Islet precursor cell (in vitro differentiated cells): ENCODE measurements around the gene FAM171A2.
"Not testable (repeated sequence)": the region's sequence is repeated elsewhere in the genome, so short reads cannot be mapped to it uniquely, and the experiment has no call there.

Source experiments
- DNase-seq: peaks from one replicate; pipeline ENCODE4 v3.0.0-alpha.2; 2018

Gene FAM171A2

DNA sequence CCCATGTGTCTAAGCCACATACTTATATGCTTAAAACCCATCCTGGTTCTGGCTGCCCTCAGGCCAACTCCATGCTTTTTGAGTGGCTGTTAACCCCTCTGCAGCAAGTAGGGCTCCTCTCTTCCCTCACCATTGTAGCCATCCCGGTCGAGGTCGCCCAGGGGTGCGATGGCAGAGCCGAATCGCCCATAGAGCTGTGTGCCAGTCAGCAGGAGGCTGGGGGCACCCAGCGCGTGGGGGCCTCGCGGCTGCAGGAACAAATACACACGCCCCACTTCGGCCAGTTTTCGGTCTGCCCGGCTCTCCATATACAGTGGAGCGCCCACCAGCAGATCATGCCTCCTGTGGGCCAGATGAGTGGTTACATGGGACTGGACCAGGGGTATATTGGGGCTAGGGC is 19.7 kb upstream of the FAM171A2 start:
- no peak for DNase-seq

DNA sequence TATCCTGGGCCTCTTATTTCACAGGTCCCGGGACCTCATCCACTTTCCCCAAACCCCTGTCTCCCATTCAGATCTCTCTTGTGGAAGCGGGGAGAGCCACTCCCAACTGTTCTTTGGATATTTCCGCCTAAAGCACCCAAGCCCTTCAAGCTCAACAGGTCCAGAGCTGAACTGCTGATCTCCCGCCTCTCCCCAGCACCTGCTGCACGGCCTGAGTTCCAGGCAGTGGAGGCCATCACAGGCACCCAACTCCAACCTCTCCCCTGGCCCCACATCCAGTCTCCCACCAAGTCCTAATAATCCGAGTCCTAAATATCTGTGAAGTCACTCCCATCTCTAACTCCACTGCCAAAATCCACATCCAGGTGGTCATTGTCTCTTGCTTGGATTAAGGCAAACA is 19.3 kb upstream of the FAM171A2 start:
- no peak for DNase-seq

GRCh38 chr17:44381810-44382305 is 18.2 kb upstream of the FAM171A2 start:
- no peak for DNase-seq

DNA sequence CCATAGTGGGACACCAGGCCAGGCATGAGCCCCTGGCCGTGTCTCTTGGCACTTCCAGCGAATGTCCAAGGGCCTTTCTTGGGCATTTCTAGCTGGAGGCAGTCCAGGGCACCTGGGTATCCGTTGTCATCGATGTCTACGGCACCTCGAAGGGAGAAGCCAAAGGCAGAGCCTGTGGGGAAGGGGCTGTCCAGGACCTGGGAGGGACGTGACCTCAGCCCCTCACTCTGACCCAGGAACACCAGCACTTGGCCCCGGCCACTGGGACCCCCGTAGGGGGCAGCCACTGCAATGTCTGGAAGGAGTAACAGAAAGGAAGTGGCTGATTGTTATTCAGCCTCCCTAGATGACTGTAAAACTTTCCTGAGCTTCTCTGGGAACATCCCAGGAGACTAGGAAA is 17.1 kb upstream of the FAM171A2 start:
- no peak for DNase-seq

- DNase-seq: no peak
These were observed 16.2 kb upstream of the FAM171A2 start for GRCh38 chr17:44379887-44380286.

- DNase-seq: no peak
These were observed 14.6 kb upstream of the FAM171A2 start for GRCh38 chr17:44378171-44378705.

GRCh38 chr17:44376779-44377178 is 13.1 kb upstream of the FAM171A2 start:
- DNase-seq: no peak

DNA sequence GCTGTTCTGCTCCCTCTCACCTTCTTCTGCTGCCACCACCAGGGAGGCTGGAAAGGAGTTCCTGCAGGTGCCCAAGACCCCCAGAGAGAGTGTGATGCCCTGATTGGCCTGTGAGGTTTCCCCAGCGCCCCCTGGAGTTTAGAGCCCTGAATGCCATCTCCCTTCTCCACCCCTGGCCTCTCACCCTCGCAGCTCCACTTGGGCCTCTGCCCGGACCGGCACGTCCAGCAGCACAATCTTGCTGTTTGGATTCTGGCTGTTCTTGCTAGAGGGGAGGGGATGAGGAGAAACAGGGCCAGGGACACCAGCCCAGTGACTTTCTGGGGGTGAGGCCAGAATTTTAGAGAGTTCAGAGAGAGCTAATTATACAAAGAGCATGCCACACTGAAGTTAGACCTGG is 12.5 kb upstream of the FAM171A2 start:
- DNase-seq: peak; percentile 79

DNA sequence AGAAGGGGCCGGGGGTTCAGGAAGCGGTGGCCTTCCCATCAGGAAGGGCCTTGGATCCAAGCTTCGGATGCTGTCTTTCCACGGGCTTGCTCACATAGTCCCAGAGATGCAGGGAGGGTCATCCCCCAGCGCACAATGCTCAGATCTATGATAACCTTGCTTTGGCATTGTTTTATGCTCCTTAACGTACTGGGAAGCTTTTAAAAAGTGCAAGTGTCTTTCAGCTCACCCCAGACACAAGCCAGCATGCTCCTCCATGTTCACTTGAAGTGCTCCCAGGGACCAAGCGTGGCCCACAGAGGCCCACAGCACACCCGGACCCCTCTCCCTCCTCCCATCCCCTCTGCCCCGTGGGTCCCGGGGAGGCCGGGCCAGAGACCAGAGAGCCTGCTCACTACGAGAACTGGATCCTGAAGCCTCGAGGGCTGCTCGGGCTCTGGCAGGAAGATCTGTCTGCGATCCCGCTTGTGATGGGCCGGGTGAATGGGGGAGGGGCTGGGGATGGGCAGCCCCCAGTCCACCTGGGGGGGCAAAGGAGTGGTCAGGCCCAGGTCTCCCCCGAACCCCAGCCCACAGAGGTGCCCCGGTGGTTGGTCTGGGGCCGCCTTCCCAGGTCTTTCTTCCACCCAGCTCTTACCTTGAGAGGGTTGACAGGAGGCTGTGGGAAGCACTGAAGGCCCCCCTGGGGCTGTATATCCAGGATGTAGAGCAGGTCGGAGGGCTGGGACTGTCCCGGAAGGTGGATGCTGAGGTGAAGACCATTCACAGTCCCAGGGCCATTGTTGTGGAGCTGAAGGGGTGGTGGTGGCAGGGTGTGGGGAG is 11.8 kb upstream of the FAM171A2 start:
- no peak for DNase-seq

DNA sequence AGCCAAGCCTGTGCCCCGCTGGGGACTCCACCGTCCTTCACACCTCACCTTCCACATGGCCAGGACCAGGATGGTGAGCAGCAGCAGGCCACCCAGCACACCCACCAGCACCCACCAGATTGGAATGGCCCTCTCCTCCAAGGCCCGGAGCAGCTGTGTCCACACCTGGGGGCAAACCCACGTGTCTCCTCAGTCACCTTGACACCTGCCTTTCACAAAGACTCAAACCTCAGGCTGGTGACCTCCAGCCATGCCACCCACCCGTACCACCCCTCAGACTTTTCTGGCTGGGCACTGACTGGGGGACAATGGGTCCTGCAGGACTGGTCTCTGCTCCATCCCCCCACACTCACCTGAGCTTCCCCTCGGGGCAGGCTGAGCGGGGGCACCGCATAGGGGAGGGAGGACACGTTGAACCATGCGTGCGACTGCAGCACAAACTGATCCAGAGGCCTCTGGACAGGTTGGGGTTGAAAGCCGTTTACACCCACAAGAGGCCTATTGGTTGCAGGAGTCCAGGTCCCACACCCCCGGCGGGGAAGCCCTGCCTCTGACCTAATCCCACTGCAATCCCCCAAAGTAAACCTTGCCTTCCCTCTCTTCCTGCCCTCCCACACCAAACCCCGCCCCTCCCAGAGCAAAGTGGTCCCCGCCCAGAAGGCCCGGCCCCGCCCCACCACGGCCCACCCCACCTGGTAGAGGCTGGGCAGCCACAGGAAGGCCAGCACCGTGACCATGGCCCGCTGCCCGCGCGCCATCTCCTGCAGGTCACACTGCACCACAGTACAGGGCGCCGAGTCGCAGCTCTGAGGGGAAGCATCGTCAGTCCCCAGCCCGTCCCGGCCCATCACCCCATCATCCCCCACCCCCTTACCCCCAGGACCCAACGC is 10.9 kb upstream of the FAM171A2 start:
- DNase-seq: peak; percentile 90

- no peak for DNase-seq
These were observed 8.4 kb upstream of the FAM171A2 start for GRCh38 chr17:44372036-44372435.

DNA sequence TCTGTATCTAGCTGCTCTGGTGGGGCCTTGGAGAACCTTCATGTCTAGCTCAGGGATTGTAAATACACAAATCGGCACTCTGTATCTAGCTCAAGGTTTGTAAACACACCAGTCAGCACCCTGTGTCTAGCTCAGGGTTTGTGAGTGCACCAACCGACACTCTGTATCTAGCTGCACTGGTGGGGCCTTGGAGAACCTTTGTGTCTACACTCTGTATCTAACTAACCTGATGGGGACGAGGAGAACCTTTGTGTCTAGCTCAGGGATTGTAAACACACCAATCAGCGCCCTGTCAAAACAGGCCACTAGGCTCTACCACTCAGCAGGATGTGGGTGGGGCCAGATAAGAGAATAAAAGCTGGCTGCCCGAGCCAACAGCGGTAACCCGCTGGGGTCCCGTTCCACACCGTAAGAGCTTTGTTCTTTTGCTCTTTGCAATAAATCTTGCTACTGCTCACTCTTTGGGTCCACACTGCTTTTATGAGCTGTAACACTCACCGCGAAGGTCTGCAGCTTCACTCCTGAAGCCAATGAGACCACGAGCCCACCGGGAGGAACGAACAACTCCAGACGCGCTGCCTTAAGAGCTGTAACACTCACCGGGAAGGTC is 5.9 kb upstream of the FAM171A2 start:
- not testable (repeated sequence) for DNase-seq

GRCh38 chr17:44368391-44369243 is 5.0 kb upstream of the FAM171A2 start:
- DNase-seq: not testable (repeated sequence)

DNA sequence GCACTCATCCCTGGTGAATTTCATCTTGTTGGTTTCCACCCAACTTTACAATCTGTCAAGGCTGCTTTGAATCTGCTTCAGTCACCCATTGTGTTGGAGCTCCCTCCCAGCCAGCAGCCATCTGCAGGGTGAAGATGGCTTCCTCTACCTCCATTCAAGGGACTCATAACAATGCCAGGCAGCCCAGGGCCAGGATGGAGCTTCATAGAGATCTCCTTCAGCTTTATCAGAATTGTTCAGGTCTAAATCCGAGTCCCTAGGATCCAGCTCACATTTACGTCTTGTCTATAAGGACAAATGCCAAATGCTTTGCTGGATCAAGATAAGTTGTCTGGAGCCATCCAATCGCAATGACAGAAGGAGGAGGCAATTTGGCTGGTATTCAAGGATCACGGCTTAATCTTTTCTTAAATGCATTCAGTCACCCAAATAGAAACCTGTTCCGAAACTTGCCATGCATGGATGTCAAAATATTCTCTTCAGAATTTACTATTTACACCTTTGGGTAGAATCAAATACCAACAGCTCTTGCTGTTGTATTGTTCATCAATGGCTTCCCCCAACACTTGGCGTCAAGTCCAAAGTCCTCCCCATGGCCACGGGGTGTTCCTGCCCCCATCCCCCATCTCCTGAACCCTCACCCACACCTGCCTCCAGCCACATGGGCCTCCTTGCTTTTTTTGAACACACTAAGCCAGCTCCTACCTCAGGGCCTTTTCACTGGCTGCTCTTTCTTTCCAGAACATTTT is 3.8 kb upstream of the FAM171A2 start:
- DNase-seq: no peak

GRCh38 chr17:44365051-44365450 is 1.4 kb upstream of the FAM171A2 start:
- DNase-seq: peak; percentile 35

GRCh38 chr17:44362949-44363612 is 572 bp downstream of the FAM171A2 start:
- peak; percentile 71 for DNase-seq

DNA sequence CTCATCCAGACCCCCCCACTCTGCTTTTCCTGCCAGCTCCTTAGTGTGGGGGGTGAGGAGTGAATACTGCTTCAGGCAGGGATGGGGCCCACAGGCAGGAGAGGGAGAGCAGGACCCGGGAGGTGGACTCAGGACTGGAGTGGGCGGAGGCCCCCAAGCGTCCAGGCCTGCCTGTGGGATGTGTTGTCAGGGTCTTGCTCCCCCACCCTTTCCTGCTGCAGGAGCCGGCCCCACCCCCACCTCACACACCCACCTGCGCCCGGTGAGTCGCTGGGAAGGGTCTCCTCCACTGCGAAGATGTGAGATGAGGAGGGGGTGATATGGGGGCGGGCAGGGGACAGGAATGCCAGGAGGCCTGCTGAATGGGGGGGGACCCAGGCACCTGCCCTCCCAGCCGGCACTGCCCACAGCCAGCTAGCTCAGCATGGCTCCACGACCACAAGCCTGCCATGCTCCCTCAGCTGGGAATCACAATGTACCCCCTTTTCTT is 1.1 kb downstream of the FAM171A2 start:
- no peak for DNase-seq

DNA sequence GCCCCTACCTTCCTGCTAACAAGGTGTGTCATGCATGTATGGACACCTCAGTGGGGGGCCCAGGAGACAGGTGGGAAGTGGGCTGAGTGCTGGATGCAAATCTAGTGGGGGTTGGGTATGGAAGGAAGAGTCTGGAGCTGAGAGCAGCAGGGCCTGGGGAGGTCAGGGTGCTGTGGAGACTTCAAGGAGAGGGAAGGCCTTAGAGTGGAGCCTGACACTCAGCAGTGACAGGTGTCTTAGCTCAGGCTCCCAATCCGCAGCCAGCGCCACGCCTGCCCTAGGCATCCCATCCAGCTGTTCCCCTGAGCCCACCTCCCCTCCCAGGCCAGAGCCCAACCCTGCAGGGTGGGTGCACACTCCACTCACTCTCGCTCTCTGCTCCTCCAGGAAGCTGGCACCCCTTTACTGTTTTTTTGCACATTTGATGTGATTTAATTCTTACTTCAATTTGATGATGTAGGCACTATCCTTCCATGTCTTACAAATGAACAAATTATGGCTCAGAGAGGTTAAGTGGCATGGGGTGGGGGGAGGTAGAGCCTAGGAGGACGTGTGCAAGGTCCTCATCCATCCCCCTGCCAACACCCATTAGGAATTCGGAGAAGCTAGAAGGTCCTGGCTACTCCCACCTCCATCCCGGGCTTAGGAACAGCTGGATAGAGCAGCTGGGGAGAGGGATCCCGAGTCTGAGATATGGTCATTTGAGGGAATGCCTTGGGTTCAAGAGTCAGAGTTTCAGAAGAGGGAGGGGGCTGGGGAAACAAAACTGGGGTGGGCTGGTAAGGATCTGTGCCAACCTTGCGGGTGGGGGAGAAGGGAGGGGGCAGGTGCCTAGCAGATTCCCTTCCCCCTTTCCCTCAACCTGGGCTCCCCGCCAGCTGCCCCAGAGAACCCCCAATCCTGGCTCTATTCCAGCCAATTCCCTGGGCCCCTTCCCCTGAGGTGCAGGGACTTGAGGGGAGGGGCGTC is 2.1 kb downstream of the FAM171A2 start:
- DNase-seq: peak; percentile 43

DNA sequence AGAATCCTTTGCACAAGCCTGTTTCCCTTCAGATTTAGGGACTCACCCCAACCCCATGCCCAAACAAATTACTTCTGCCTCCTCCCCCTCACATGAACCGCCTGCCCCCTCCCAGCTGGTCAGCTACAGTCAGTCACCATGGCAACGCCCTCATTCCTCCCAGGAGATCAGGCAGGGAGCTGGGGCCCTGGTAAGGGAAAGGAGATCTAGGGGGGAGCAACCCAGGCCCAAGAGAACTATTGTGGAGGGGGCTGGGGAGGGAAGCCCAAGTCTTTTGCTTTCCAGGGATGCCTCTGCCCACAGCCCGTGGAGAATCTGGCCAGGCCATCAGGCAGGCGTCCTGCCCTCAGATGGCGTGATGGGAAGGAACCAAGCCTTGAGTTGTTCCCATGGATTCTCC is 2.8 kb downstream of the FAM171A2 start:
- no peak for DNase-seq
